Ishikawa (cell line): Measurements from ENCODE around the gene COL18A1.

Experiments used
- CEBPB ChIP-seq: IDR thresholded peaks from 2 replicates; pipeline ENCODE4 v1.6.1; 2012
- CREB1 ChIP-seq: IDR thresholded peaks from 2 replicates; pipeline ENCODE4 v1.6.1; 2012; ENCODE audit warnings: low read depth
- EGR1 ChIP-seq: IDR thresholded peaks from 2 replicates; pipeline ENCODE4 v1.6.1; 2012
- EP300 ChIP-seq: IDR thresholded peaks from 2 replicates; pipeline ENCODE4 v1.6.1; 2012; ENCODE audit warnings: borderline replicate concordance
- FOXM1 ChIP-seq: IDR thresholded peaks from 2 replicates; pipeline ENCODE4 v1.6.1; 2012; ENCODE audit warnings: low read depth, borderline replicate concordance
- NFIC ChIP-seq: IDR thresholded peaks from 2 replicates; pipeline ENCODE4 v1.6.1; 2012
- RAD21 ChIP-seq: IDR thresholded peaks from 2 replicates; pipeline ENCODE4 v1.6.1; 2012; ENCODE audit warnings: low read depth
- TAF1 ChIP-seq: IDR thresholded peaks from 2 replicates; pipeline ENCODE4 v1.6.1; 2012; ENCODE audit warnings: low read depth, mild to moderate bottlenecking
- TCF12 ChIP-seq: IDR thresholded peaks from 2 replicates; pipeline ENCODE4 v1.6.1; 2012; ENCODE audit warnings: low read depth
- TEAD4 ChIP-seq: IDR thresholded peaks from 2 replicates; pipeline ENCODE4 v1.6.1; 2012
- YY1 ChIP-seq: IDR thresholded peaks from 2 replicates; pipeline ENCODE4 v1.6.1; 2012; ENCODE audit warnings: low read depth
- ZBTB7A ChIP-seq: IDR thresholded peaks from 2 replicates; pipeline ENCODE4 v1.6.1; 2012; ENCODE audit warnings: low read depth
- TF ChIP-seq, protein P1 (sequence below): IDR thresholded peaks from 2 replicates; pipeline ENCODE4 v1.6.1; 2012
- TF ChIP-seq, protein P2 (sequence below): IDR thresholded peaks from 2 replicates; pipeline ENCODE4 v1.6.1; 2012
- TF ChIP-seq, protein P3 (sequence below): IDR thresholded peaks from 2 replicates; pipeline ENCODE4 v1.6.1; 2012; ENCODE audit warnings: low read depth, mild to moderate bottlenecking

The COL18A1 gene

DNA sequence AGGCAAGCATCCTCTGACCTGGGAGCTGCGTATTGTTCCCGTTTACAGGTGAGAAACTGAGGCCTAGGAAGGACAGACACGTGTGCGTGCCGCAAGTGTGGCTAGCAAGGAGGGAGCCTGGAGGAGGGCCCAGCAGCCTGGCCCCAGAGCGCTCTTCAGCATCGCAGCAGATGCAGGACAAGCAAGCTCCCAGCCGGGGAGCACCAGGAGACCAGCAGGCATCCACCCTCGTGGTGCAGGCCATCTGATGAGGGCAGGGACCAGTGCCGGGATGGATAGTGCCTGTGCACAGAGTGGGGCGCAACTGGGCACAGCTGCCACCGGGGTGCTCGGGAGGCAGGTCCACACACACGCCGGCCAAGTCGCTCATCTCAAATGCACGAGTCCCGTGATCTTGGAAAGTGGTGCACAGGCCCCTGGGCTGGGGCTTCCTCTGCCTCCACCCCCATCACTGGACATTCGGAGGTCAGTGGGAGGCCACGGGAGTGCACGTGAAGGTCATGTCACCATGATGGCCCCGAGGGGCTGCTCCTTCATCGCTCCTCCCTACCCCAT, 55.1 kb downstream of the COL18A1 start:
- TF ChIP-seq EGR1 (no peak), FOXM1 (no peak)

DNA sequence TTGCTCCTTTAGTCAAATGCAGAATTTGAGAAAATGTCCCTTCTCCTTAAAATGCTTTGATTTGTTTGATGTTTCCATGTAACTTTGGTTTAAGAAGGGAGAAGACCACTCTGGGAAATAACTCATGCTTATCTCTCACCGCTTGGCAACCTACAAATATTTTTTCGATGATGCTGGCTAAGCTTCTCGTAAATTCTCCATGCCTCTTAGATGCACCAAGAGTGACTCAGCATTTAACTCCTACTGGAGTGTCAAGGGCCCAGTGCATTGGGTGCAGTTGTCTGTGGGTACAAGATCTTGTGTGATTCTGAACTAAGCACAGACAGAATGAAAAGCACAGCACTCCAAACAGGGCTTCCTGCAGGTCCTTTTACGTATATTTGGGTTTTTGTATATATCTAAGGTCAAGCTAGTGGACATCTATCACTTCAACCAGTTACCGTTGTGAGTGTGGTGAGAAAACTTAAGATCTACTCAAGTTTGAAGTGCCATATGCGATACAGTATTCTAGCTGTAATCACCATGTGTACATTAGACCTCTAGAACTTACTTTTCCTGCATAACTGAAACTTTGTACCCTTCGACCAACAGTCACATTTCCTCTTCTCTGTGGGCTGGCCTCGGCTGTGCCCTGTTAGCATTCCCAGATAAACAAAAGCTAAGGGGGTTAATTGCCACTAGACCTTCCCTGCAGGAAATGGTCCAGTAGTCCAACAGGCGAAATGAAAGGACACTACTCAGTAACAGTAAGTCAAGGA, 55.8 kb downstream of the COL18A1 start:
- TF ChIP-seq, protein P1, sequence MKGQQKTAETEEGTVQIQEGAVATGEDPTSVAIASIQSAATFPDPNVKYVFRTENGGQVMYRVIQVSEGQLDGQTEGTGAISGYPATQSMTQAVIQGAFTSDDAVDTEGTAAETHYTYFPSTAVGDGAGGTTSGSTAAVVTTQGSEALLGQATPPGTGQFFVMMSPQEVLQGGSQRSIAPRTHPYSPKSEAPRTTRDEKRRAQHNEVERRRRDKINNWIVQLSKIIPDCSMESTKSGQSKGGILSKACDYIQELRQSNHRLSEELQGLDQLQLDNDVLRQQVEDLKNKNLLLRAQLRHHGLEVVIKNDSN = no peak
- TF ChIP-seq FOXM1 = no peak
- TF ChIP-seq, protein P2, sequence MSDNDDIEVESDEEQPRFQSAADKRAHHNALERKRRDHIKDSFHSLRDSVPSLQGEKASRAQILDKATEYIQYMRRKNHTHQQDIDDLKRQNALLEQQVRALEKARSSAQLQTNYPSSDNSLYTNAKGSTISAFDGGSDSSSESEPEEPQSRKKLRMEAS = no peak

DNA sequence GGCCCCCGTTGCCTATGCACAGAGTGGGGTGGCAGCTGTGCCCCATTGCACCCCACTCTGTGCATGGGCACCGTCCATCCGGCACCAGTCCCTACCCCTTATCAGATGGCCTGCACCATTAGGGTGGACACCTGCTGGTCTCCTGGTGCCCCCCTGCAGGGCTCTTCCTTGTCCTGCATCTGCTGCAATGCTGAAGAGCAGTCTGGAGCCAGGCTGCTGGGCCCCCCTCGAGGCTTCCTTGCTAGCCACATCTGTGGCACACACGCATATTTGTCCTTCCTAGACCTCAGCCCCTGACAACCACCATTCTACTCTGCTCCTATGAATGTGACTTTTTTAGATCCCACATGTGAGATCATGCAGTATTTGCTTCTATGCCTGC, 56.4 kb downstream of the COL18A1 start:
- no peak for TF ChIP-seq YY1
- no peak for TF ChIP-seq TCF12
- TF ChIP-seq CREB1 = no peak
- TF ChIP-seq, protein P3, sequence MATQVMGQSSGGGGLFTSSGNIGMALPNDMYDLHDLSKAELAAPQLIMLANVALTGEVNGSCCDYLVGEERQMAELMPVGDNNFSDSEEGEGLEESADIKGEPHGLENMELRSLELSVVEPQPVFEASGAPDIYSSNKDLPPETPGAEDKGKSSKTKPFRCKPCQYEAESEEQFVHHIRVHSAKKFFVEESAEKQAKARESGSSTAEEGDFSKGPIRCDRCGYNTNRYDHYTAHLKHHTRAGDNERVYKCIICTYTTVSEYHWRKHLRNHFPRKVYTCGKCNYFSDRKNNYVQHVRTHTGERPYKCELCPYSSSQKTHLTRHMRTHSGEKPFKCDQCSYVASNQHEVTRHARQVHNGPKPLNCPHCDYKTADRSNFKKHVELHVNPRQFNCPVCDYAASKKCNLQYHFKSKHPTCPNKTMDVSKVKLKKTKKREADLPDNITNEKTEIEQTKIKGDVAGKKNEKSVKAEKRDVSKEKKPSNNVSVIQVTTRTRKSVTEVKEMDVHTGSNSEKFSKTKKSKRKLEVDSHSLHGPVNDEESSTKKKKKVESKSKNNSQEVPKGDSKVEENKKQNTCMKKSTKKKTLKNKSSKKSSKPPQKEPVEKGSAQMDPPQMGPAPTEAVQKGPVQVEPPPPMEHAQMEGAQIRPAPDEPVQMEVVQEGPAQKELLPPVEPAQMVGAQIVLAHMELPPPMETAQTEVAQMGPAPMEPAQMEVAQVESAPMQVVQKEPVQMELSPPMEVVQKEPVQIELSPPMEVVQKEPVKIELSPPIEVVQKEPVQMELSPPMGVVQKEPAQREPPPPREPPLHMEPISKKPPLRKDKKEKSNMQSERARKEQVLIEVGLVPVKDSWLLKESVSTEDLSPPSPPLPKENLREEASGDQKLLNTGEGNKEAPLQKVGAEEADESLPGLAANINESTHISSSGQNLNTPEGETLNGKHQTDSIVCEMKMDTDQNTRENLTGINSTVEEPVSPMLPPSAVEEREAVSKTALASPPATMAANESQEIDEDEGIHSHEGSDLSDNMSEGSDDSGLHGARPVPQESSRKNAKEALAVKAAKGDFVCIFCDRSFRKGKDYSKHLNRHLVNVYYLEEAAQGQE = no peak
- no peak for TF ChIP-seq TEAD4
- no peak for TF ChIP-seq FOXM1
- TF ChIP-seq ZBTB7A = no peak
- TF ChIP-seq EGR1 = no peak
- TF ChIP-seq EP300 = no peak
- TF ChIP-seq, protein P1 = no peak
- TF ChIP-seq, protein P2 = no peak
- no peak for TF ChIP-seq NFIC
- no peak for TF ChIP-seq TAF1
- no peak for TF ChIP-seq CEBPB
- TF ChIP-seq RAD21 = no peak

DNA sequence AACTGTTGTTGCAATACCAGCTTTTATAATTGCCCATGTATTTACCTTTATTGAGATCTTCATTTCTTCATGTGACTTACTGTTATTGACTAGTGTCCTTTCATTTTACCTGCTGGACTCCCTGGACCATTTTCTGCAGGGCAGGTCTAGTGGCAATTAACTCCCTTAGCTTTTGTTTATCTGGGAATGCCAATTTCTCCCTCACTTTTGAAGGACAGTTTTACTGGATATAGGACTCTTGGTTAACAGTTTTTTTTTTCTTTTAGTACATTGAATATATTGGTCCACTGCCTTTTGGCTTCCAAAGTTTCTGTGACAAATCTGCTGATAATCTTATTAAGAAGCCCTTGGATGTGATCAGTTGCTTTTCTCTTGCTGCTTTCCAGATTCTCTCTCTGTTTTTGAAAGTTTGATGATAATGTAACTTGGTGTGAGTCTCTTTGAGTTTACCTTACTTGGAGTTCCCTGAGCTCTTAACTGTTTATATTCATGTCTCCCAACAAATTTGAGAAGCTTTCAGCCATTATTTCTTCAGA, 56.9 kb downstream of the COL18A1 start:
- TF ChIP-seq CREB1 (no peak), TEAD4 (no peak), CEBPB (no peak), TAF1 (no peak)

DNA sequence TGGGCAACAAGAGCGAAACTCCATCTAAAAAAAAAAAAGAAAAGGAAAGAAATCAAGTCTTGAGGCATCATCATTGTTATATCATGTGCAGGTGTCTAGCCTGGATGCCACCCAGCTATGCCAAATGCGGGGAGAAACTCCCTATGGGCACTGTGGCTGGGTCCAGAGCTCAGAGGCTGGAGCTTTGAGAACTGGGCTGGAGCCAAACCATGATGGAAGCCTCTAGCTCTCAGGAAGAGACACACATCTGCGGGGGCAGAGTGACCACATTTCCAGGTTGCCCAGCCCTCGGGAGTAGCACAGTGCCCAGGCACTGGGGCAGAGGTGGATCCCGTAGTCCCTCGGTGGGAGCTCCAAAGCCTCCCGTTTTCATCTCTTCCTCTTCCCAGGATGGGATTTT, 58.9 kb downstream of the COL18A1 start:
- TF ChIP-seq, protein P2 = no peak
- TF ChIP-seq RAD21 (no peak), NFIC (no peak), CREB1 (no peak), ZBTB7A (no peak), EGR1 (no peak), CEBPB (no peak), TAF1 (no peak), FOXM1 (no peak)
- TF ChIP-seq, protein P3 = no peak
- TF ChIP-seq, protein P1 = no peak

DNA sequence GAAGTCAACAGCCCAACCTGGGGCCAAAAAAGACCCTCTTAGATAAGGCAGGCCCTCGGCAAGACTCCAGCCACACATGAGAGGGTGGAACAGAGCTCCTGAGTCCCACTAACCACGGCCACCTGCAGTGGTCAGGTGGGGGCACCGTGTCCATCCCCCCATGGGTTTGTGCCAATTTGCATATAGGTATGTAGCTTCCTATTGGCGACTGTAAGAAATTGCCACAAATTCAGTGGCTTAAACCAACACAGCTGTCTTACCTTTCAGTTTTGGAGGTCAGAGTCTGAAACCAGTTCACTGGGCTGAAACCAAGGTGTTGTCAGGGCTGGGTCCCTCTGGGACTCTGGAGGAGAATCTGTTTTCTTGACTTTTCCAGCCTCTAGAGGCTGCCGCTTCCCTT, 59.3 kb downstream of the COL18A1 start:
- TF ChIP-seq EGR1 (no peak), TCF12 (no peak), RAD21 (no peak), CREB1 (no peak)
- TF ChIP-seq, protein P3 = no peak
- TF ChIP-seq, protein P2 = no peak
